Myocyte (in vitro differentiated cells): Measurements from ENCODE around the gene MFSD11. TPM values are rescaled to one million over a fixed set of nuclear protein-coding genes. Genes with fewer than 3 reads are reported as not detected.
"Not testable (repeated sequence)": the region's sequence is repeated elsewhere in the genome, so short reads cannot be mapped to it uniquely, and the experiment has no call there.

Source experiments
- DNase-seq: peaks from one replicate; pipeline ENCODE4 v3.0.0-alpha.2; 2012; ENCODE audit warnings: low read depth
- total RNA-seq: library from RNA; depleted of rRNA; stranded (reverse); fragments of >200 nt; gene quantifications from 2 replicates; pipeline ENCODE4 v1.2.3, GENCODE V29; 2014

Gene MFSD11
- total RNA-seq, 1 donor from 2014 or later: 47.2 TPM

DNA sequence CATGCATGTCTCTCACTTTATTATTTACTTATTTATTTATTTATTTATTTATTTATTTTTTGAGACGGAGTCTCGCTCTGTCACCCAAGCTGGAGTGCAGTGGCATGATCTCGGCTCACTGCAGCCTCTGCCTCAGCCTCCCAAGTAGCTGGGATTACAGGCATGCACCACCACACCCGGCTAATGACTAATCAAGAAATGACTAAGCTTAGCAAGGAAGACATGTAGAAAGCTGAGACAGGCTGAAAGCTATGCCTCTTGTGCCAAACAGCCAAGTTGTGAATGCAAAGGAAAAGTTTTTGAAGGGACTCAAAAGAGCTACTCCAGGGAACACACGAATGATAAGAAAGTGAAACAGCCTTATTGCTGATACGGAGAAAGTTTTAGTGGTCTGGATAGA is 7.9 kb downstream of the MFSD11 start:
- not testable (repeated sequence) for DNase-seq

DNA sequence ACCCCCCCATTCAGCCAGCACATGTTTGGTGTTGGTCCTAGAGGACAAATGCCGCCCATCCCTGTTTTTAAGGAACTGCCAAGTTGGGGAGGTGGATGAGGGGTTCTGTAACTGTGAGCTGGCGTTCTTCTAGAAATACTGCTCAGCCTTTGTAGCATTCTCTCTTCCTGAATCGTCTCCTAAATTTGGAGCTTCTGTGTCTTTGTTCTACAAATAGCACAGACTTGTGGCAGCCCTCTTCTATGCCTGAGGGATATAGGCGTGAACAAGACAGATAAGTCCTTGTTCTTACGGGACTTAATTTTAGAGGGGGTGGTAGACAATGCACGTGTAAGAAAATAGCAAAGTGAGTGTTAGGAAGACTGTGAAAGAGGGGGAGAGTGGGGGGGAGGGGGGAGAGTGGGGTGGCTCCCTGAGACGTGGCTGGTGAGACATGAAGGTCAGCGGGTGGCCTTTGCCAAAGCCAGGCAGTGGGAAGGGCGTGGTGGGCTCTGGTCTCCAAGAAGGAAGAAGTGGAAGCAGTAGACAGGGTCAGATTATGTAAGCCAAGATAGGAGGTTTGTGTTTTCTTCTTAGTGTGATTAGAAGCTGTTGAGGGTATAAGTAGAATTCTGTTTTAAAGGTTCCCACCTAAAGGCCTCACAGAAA is 9.9 kb downstream of the MFSD11 start:
- DNase-seq: peak; percentile 86

DNA sequence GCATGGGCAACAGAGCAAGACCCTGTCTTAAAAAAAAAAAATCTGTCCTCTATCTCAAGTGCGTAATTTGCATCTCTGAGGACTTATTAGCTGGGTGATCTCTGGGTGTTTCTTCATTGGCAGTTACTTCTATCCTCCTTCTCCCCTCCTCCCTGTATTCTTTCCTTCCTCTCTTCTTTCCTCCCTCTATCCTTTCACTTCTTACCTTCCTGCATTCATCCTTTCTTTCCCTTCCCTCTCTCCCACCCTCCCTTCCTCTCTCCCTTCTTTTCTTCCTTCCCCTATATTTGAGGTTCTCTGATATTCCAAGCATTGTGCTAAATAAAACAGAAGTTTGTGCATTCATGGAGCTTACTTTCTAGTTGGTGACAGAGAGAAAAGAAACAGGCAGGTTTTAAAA is 10.7 kb downstream of the MFSD11 start:
- DNase-seq: no peak

DNA sequence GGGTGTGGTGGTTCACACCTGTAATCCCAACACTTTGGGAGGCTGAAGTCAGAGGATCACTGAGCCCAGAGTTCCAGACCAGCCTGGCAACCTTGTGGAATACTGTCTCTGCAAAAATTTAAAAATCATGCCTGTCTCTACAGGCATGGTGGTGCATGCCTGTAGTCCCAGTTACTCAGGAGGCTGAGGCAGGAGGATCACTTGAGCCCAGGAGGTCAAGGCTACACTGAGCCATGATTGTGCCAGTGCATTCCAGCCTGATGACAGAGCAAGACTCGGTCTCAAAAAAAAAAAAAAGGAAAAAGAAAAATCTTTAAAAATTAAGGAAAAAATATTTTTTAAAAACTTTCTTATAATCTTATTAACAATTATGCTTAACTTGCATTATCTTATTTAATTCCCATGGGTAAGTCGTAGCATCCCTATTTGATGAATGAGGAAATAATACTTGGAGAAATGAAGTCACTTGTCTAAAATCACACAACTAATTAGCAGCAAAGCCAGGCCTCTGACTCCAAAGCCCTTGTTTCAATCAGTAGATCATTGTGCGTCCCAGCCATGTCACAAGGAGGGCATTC is 13.6 kb downstream of the MFSD11 start:
- no peak for DNase-seq

DNA sequence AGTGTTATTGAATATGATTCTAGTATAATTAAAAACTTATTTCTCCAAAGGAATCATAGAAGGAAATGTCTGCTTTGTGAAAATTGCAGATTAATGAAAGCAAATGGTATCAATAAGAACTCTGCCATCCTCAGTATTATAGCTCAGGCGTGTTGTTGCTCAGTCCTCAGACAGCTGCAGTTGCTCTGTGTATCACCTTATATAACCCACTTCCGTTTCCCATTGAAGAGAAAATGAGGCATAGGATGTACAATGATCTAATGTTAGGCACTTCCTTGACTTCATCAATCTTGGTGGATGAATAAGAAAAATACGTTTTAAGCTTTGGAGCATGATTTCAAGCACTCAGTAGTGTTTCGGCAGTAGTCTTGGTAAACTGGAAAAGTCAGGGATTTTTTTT is 14.1 kb downstream of the MFSD11 start:
- no peak for DNase-seq

DNA sequence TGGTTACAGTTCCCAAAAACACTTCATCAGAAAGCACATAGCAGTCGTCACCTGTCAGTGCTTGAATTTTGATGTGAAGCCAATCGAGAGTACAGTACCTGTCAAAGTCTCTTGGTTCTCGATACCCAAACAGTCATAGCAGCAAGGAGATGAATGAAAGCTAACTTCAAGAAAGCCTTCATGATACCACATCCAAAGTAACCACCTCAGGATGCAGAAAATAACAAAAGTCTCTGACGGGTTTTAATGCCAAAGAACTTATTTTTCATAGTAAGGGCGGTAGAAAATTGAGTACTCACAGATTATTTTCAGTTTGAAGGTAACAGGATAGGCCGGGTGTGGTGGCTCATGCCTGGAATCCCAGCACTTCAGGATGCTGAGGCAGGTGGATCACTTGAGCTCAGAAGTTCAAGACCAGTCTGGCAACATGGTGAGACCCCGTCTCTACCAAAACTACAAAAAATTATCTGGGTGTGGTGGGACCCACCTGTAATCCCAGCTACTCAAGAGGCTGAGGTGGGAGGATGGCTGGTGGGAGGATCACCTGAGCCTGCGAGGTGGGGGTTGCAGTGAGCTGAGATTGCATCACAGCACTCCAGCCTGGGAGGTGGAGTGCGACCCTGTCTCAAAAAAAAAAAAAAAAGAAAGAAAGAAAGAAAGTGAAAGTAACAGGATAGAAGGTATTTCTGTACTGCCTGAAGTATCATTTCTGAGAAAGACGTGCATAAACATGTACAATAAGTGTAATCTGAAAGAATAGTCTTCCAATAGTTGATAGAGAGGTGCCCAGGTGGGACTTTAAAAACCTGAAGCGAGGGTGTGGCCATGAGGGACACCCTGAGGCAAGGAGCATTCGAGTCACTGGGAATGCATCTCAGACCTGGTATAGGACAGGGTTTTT is 15.4 kb downstream of the MFSD11 start:
- no peak for DNase-seq

DNA sequence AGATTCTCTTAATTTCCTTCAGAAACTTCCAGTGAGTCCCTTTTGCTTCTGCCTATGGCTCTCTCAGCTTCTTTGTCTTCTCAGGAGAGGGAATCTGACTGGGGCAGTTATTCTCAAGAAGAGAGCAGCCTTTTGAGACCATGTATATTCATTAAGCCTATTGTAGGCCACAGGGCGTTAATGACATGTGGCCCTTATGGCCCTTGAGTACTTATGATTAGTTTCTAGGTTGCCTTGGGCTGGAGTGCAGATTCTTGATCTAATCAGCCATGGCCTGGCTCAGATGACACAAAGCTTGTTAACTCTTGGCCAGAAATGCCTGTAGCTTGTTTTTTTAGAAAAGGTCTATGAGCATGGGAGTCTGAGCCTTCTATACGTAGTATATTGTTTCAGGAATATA is 17.4 kb downstream of the MFSD11 start:
- DNase-seq: no peak

DNA sequence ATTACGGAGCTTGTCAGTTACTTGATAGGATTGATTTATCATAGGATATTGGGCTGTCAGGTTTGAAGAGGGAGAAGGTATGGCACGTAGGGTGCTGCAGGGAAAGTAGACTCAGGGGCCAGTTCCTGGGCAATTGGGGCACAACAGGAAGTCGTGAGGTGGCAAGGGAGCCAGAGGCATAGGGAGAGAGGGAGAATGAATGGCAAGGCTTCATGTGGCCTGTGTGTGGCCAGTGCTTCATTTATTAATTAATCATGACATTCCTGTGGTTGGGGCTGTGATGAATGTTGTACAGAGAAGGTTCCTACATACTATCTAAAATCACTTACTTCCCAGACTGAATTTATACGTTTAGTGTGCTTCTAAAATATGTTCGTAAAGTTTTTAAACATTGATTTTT is 19.3 kb downstream of the MFSD11 start:
- DNase-seq: no peak

DNA sequence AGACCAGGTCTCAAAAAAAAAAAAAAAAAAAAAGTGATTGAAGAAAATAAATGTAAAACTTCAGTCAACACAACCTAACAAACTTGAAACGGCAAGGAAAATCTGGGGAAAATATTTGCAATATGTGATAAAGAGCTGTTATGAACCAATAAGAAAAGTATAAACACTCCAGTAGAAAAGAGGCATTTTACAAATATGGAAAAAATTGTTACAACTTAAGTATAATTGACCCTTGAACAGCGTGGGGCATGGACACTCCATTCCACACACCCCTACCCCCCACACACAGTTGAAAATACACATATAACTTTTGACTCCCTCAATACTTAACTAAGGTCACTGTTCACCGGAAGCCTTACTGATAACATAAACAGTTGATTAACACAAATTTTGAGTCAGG is 20.7 kb downstream of the MFSD11 start:
- DNase-seq: no peak

DNA sequence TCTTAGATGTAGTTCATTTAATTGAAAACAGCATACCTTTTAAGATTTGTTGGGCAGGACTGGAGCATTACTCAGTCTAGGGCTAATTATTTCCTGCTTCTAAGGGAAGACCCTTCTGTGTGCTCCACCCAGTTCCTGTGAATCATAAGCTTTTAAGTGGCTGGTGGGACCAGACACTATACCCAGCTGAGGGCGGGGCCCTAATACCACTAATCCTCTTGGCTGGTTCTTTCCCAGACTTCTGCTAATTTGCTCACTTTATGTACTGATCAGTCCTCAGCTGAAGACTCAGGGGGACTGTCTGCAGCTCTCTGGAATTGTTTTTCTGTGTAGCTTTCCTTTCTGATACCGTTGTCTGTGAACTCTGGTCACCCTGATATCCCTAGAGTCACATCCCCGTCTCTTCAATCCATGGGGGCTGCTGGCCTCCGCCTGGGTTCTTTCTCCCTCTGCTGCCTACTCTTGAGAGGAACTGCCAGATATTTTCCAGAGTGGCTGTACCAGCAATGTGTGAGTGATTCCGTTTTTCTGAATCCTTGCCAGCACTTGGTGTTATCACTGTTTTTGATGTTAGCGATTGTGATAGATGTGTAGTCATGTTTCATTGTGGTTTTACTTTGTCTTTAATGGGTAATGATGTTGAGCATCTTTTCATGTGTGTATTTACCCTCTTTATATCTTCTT is 35.1 kb downstream of the MFSD11 start:
- peak; percentile 61 for DNase-seq

DNA sequence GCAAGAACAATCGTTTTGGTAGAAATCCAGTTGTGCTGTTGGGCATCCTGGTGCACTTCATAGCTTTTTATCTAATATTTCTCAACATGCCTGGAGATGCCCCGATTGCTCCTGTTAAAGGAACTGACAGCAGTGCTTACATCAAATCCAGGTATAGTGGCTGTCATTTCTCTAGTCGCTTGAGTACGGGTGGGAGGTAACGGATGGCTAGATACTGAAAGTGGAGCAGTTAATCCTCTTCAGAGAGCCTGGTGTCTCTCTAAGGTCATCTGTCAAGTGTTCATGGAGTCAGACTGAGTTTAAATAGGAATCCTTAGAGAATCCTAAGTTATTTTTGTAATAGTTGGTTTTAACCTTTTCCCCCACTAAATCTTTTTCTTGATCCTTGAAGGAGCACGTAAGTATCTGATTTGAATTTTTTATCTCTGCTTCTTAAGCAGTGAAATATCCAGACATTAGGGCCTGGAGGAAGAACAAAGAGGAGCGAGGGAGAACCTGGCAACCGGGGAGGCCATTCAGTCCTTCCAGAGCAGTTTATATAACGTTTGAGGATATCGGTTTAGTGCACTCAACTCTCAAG is 37.2 kb downstream of the MFSD11 start:
- DNase-seq: no peak

DNA sequence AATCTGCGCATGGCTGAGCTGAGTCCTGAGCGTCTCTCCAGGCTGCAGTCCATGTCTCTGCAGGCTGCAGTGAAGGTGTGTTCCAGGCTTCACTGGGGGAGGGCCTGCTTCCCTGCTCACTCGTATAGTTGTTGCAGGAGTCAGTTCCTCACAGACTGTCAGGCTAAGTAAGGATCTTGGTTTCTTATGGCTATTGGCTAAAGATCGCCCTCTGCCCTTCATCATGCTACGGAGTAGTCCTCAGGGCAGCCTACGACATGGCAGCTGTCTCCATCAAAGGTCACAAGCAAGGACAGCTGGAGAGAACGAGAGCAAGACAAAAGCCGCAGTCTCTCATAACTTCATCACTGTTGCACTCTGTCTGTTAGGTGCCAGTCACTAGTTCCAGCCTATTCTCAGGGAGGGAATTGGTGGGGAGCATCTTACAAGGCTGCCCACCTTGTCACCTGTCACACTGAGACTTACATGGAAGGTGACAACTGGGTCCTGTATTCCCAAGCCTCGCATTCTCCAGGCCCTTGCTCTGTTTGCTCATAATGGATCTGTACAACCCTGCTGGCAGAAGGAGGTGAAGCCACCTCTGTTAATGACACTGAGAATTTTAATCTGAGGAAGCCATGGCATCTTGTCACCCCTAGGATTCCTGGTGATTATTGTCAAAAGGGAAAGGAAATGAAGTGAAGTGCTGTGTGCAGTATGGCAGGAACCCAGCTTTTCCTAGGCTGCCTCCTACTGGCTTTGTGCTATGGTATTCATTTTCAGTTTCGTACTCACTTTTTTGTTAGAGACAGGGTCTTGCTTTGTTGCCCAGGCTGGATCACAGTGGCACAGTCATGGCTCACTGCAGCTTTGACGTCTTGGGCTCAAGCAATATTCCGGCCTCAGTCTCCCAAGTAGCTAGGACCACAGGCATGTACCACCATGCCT is 43.4 kb downstream of the MFSD11 start:
- DNase-seq: peak; percentile 21

DNA sequence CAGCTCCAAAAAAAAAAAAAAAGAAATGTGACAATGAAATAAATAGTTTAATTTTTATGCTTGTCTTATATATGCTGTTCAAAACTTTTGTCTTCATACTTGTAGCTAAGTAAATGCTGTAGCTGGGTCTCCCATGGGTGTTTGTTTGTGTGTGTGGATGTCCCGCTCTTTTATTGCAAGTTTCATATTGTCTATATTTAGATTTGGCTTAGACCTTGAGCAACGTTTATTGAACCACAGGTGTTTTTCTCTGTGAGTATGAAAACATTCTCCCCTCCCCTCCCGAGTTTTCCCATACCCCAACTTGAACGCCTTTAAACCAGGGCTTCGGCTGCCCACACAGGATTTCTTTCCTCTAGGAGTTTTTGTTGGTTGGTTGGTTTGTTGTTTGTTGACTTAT is 45.2 kb downstream of the MFSD11 start:
- no peak for DNase-seq

DNA sequence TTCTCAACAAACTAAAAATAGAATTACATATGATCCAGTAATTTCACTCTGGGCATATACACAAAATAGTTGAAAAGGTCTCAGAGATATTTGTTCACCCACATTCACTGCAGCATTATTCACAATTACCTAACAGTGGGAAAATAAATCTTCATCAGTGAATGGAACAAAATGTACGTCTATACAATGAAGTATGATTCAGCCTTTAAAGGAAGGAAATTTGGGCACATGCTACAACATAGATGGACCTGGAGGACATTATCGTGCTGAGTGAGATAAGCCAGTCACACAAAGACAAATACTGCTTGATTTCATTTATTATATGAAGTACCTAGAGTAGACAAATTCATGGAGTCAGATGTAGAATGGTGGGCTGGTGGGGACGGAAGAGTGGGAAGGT is 47.0 kb downstream of the MFSD11 start:
- no peak for DNase-seq

DNA sequence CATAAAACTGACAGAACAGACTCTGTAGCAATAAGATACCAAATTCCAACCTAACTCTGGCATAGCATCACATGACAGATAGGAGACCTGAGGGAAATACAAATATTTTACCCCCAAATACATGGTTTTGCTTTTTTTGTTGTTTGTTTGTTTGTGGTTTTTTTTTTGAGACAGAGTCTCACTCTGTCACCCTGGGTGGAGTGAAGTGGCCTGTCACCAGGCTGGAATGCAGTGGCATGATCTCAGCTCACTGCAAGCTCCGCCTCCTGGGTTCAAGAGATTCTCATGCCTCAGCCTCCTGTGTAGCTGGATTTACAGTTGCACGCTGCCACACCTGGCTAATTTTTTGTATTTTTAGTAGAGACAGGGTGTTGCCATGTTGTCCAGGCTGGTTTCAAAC is 49.9 kb downstream of the MFSD11 start:
- not testable (repeated sequence) for DNase-seq

DNA sequence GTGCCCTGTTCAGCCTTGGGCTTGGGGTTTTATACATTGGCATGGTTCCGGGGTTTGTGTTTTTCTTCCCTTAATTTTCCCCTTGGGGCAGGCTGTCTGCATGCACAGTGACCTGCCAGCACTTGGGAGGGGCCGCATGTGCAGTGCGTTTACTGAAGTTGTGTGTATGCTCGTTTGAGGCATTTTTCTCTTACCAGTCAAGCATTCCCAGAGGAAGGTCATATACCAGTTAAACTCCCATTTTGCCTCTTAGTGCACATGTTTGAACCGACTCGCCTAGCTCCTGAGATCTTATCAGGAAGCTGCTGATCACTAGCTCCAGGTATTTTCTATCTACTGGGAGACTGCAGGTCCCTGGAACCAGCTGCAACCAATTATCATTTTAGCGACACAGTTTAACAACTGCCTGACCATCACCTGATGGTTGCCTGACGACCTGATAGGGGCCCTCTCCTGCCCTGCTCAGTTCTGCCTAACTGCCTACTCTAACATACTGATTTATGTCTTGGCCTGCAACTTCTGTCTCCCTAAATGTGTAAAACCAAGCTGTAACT is 51.4 kb downstream of the MFSD11 start:
- DNase-seq: no peak

DNA sequence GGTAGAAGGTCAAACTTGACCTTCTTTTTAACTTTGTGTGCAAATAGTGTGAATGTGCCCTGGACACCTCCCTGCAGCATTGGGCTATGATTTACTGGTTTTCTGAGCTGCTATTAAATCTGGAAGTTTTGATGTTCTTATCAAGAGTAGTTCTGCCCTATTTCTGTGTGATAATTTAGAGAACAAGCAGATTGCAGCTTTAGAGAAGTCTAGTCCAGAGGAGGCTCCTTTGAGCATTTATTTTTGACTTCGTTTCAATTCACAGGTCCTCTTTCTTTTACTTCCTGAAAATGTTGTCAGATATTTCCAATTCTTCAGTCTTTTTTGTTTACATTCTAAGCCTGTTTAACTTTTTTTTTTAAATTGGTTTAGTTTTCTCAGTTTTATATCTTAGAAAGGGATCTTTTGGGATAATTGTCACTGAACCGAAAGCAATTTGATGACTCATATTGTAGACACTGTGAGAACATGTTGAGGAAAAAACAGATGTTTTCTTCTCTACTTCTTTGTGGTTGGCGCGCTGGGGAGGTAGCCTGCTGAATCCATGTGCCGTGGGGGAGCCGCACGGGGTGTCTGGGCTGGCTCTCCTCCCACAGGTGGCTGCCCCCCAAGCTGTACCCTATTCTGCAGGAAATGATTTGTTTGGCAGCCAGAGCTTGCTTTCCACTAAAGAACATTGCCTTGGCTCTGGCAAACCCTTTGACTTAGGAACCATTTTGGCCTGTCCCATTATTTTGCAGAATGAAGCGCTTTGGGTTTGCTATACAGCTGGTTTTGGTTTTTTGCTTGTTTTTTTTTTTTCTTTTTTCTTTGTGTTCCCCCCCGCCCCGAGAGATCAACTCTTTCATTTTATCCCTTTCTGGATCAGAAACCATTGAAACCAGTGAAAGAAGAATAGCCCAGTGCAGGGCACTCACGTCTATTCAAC is 53.4 kb downstream of the MFSD11 start:
- no peak for DNase-seq

DNA sequence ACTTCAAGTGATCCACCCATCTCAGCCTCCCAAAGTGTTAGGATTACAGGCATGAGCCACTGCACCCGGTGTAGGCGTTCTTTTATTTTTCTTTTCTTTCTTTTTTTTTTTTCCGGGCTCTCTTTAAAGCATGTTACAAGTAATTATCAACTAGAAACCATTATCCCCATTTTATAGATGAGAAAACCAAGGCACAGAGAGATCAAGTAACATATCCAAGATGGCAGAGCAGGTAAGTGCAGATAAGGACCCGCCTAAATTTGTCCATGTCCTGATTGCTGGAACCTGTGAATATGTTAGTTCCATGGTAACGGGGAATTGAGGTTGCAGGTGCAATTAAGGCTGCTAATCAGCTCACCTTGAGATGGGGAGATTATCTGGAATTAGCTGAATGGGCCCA is 54.4 kb downstream of the MFSD11 start:
- DNase-seq: no peak

DNA sequence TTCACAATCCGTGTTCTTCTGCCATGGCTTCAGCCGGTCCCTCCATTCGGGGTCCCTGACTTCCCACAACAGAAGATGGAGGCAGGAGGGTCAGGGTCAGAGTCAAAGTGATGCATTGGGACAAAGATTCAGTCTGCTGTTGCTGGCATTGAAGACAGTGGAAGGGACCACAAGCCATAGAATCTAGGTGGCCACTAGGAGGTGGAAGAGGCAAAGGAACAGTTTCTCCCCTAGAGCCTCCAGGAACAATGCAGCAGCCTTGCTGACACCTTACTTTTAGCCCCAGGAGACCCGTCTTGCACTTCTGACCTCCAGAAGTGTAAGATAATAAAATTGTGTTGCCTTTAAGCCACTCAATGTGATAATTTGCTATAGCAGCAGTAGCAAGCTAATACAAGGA is 55.9 kb downstream of the MFSD11 start:
- no peak for DNase-seq
